Ishikawa (cell line): ENCODE measurements around the gene KCNN2.

Experiments
- CEBPB ChIP-seq: IDR thresholded peaks from 2 replicates; pipeline ENCODE4 v1.6.1; 2012
- EGR1 ChIP-seq: IDR thresholded peaks from 2 replicates; pipeline ENCODE4 v1.6.1; 2012
- NFIC ChIP-seq: IDR thresholded peaks from 2 replicates; pipeline ENCODE4 v1.6.1; 2012
- RAD21 ChIP-seq: IDR thresholded peaks from 2 replicates; pipeline ENCODE4 v1.6.1; 2012; ENCODE audit warnings: low read depth
- REST ChIP-seq: IDR thresholded peaks from 2 replicates; pipeline ENCODE4 v1.6.1; 2012; ENCODE audit warnings: low read depth, mild to moderate bottlenecking
- TAF1 ChIP-seq: IDR thresholded peaks from 2 replicates; pipeline ENCODE4 v1.6.1; 2012; ENCODE audit warnings: low read depth, mild to moderate bottlenecking
- TCF12 ChIP-seq: IDR thresholded peaks from 2 replicates; pipeline ENCODE4 v1.6.1; 2012; ENCODE audit warnings: low read depth
- TEAD4 ChIP-seq: IDR thresholded peaks from 2 replicates; pipeline ENCODE4 v1.6.1; 2012
- USF1 ChIP-seq: IDR thresholded peaks from 2 replicates; pipeline ENCODE4 v1.6.1; 2012
- ZBTB7A ChIP-seq: IDR thresholded peaks from 2 replicates; pipeline ENCODE4 v1.6.1; 2012; ENCODE audit warnings: low read depth

GRCh38 chr5:114391321-114391720 is 29.5 kb downstream of the KCNN2 start:
- TF ChIP-seq EGR1 (no peak), REST (no peak), ZBTB7A (no peak), NFIC (no peak), TCF12 (no peak), TEAD4 (no peak), CEBPB (no peak), TAF1 (no peak), RAD21 (no peak), USF1 (no peak)
